BE2C (cell line): Measurements from ENCODE around the gene NYAP2.

Experiments
- DNase-seq: peaks from one replicate; pipeline ENCODE4 v3.0.0-alpha.2; 2020
- H3K27me3 ChIP-seq: fragments of 250-450 bp; sonication (Bioruptor Pico); 2 replicates; pipeline ENCODE4 v1.5.1; 2020; ENCODE audit warnings: mild to moderate bottlenecking
- H3K36me3 ChIP-seq: fragments of 250-450 bp; sonication (Bioruptor Pico); 2 replicates; pipeline ENCODE4 v1.5.1; 2020; ENCODE audit warnings: mild to moderate bottlenecking
- H3K4me1 ChIP-seq: fragments of 250-450 bp; sonication (Bioruptor Pico); 2 replicates; pipeline ENCODE4 v1.5.1; 2020
- H3K4me3 ChIP-seq: 2 replicates; pipeline ENCODE4 v1.5.1; 2011; ENCODE audit warnings: low read depth, low read length
- H3K9me3 ChIP-seq: fragments of 250-450 bp; sonication (Bioruptor Pico); 2 replicates; pipeline ENCODE4 v1.5.1; 2020
- TF ChIP-seq, protein P1 (sequence below): IDR thresholded peaks from 2 replicates; pipeline ENCODE4 v1.5.1; 2012; ENCODE audit warnings: mild to moderate bottlenecking, low read depth, low read length

The NYAP2 gene

DNA sequence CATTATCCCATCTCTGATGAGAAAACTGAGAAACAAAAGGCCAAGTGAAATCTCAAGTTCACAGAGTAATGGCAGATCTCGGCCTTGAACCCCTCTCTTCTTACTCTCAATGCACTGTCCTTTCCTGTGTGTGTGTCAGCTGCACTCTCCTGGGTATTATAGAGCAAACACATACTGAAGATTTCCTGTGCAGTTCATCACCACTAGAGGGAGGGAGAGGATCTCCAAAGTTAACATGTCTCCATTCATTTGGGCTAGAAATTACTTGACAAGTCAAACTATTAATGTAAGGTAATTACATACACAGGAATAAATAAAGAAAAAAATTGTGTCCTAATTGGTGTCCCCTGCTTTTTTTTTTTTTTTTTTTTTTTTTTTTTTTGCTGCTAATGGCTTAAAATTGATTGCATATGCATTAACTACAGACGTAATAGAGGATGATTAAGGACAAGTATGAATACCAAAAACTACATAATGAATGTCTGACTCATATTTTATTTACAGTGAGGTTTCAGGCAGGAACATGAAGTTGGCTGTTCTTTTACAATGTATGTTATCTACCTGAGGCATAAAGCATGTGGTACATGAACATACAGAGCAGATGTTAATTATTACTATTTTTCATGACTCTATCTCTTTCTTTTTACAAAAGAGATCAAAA lies 269.2 kb downstream of the NYAP2 start:
- Histone ChIP-seq H3K9me3 (no peaks in the 10 kb centered on the region), H3K4me1 (no peaks in the 10 kb centered on the region), H3K27me3 (no peaks in the 10 kb centered on the region), H3K4me3 (no peak overlapping the region), H3K36me3 (no peaks in the 10 kb centered on the region)
- TF ChIP-seq, protein P1, sequence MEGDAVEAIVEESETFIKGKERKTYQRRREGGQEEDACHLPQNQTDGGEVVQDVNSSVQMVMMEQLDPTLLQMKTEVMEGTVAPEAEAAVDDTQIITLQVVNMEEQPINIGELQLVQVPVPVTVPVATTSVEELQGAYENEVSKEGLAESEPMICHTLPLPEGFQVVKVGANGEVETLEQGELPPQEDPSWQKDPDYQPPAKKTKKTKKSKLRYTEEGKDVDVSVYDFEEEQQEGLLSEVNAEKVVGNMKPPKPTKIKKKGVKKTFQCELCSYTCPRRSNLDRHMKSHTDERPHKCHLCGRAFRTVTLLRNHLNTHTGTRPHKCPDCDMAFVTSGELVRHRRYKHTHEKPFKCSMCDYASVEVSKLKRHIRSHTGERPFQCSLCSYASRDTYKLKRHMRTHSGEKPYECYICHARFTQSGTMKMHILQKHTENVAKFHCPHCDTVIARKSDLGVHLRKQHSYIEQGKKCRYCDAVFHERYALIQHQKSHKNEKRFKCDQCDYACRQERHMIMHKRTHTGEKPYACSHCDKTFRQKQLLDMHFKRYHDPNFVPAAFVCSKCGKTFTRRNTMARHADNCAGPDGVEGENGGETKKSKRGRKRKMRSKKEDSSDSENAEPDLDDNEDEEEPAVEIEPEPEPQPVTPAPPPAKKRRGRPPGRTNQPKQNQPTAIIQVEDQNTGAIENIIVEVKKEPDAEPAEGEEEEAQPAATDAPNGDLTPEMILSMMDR: peak; percentile 90
- peak; percentile 27 for DNase-seq

DNA sequence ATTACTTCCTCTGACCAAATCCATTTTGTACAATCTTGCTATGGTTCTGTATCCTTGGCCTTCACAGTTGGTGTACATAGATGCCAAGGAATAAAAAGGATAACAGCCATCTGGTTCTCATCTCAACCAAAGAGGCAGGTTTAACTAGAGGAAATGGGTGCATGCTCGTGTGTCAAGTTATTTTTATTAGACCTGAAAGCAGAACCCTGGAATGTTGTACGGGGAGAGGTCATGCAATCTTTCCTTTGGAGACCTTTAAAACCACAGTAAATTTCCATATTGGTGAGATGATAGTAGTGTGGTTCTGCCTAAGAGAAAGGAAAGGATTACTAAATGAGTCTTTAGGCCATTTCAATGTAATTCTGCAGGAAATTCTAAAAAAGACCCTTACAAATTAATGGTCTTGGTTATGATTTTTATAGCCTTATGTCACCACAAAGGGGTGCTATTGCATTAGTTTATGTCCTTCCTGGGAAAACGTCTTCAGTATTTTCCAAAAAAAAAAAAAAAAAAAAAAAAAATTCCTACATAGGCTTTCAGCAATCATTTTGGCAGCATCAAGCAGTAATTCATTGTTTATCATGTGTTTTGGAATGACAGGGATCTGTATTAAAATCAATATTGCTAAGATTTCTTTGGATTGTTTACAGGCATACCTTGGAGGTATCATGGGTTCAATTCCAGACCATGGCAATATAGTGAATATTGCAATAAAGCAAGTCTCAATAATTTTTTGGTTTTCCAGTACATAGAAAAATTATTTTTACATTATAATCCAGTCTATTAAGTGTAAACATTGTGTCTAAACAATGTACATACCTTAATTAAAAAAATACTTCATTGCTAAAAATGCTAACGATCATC lies 270.8 kb downstream of the NYAP2 start:
- no peaks in the 10 kb centered on the region for H3K4me1 ChIP-seq
- H3K4me3 ChIP-seq: no peak overlapping the region
- TF ChIP-seq, protein P1: peak; percentile 42
- DNase-seq: no peak
- H3K27me3 ChIP-seq: no peaks in the 10 kb centered on the region
- no peaks in the 10 kb centered on the region for H3K9me3 ChIP-seq
- no peaks in the 10 kb centered on the region for H3K36me3 ChIP-seq

DNA sequence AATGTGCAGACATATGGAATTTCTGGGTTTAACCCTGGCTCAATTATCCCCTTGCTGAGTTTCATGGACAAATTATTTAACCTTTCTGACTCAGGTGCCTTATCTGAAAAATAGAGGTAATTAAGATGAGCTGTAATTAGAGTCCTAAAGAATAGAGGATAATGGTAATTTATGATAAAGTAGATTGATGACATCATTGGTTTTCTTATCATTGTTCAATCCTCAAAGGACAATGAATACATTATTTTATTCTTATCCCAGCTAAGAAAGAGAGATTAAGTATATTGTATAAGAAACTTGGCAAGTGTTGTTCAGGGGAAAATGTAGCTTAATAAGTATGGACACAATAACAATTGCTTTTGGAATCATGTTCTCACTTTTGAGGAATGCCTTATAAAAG lies 279.3 kb downstream of the NYAP2 start:
- Histone ChIP-seq H3K4me3 (no peak overlapping the region), H3K36me3 (no peaks in the 10 kb centered on the region), H3K27me3 (no peaks in the 10 kb centered on the region), H3K4me1 (no peaks in the 10 kb centered on the region), H3K9me3 (no peaks in the 10 kb centered on the region)
- TF ChIP-seq, protein P1: no peak
- DNase-seq: no peak

DNA sequence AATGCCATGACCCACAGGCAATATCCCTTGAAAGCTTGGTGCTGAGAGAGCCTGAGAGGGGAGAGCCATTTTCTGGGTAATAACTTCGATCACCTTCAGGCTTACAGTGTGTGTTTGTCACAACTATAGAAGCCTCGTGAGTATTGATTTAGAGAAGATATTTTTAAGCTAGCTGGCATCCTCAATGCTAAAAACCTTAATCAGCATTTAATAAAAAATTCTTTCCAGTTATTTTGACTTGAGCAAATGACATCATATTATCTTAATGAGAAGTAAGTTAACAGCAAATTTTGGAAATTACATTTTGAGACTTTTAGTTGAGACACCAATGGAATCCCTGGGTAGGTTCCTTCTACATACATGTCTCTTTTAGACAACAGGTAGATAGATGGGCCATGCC lies 283.7 kb downstream of the NYAP2 start:
- TF ChIP-seq, protein P1: no peak
- H3K4me1 ChIP-seq: no peaks in the 10 kb centered on the region
- no peak for DNase-seq
- no peak overlapping the region for H3K4me3 ChIP-seq
- no peaks in the 10 kb centered on the region for H3K9me3 ChIP-seq
- no peaks in the 10 kb centered on the region for H3K36me3 ChIP-seq
- no peaks in the 10 kb centered on the region for H3K27me3 ChIP-seq

DNA sequence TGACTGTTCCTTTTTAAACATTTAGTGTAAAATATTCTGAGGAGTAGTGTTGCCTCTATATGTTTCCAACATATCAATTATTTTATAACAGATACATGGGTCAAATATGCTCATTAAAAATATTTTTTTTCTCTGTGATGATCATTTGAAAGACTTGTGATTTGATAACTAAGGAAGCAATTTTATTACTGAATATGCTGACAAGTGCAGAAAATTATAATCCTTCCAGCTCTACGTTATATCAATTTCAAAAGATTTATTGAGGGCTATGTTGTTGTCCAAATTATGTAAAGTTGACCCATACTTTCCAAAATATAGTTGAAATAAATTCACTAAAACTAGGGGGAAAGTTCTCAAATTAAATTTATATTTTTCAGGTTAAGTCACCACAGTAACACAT lies 290.6 kb downstream of the NYAP2 start:
- no peaks in the 10 kb centered on the region for H3K27me3 ChIP-seq
- TF ChIP-seq, protein P1: no peak
- DNase-seq: no peak
- H3K4me3 ChIP-seq: no peak overlapping the region
- H3K4me1 ChIP-seq: no peaks in the 10 kb centered on the region
- H3K36me3 ChIP-seq: no peaks in the 10 kb centered on the region
- no peaks in the 10 kb centered on the region for H3K9me3 ChIP-seq

DNA sequence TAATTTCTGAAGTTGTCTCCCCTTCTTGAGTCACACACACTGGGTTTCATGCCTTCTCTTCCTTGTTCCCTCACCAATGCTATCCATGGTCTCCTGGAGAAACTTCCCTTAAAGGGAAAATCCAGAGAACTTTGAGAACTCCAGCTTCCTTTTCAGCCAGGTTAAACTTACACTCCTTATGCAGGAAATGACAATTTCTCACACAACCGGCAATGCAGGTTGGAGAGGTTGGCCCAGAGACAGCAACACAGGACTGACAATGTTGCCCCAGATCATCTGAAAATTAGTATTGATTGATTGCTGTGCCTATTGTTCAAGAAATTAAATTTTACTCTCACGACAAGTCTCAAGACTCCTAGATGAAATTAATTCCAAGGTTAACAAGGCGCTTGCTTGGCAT lies 292.2 kb downstream of the NYAP2 start:
- Histone ChIP-seq H3K36me3 (no peaks in the 10 kb centered on the region), H3K4me3 (no peak overlapping the region), H3K27me3 (no peaks in the 10 kb centered on the region), H3K4me1 (no peaks in the 10 kb centered on the region), H3K9me3 (no peaks in the 10 kb centered on the region)
- TF ChIP-seq, protein P1: no peak
- DNase-seq: no peak
